ENCODE measurements around the gene NRBF2. TPM values are rescaled to one million over a fixed set of nuclear protein-coding genes. Genes with fewer than 3 reads are reported as not detected.
A peak's percentile ranks its signal among the peaks of the same experiment; 100 is the strongest.

NRBF2 gene
- total RNA-seq, 1 experiment from 2014 or later, result 22.1 TPM

- BruUV-seq (replicated peaks), result no TSS peak
- Histone ChIP-seq H3K27ac (no peak overlapping the region), H2AFZ (no peak overlapping the region), H3F3A (ENCODE audit: insufficient read depth, low read depth) (no peaks in the 10 kb centered on the region; the same call in 1 of the 2 replicates), H3K36me3 (ENCODE audit: low read depth) (no peaks in the 10 kb centered on the region), H3K4me2 (no peak overlapping the region), H3K27me3 (ENCODE audit: insufficient read depth, low read depth) (no peaks in the 10 kb centered on the region), H3K9me3 (ENCODE audit: insufficient read depth, low read depth) (peaks cover 7% of the 10 kb centered on the region), H4K20me1 (ENCODE audit: insufficient read depth) (no peaks in the 10 kb centered on the region), H3K4me1 (replicated peaks; ENCODE audit: insufficient read depth) (0 out of 2 replicates have a peak, but pooled peaks cover 4% of the 10 kb centered on the region), H3K4me3 (no peak overlapping the region), H3K79me2 (ENCODE audit: low read depth) (peaks cover under 1% of the 10 kb centered on the region; the same call in 1 of the 2 replicates), H3K9me2 (ENCODE audit: insufficient read depth) (no peaks in the 10 kb centered on the region)
- POLR2A ChIA-PET (ENCODE audit: unreplicated experiment), result no interaction called here
- intact Hi-C loops (cut with micrococcal nuclease; ENCODE audit: unreplicated experiment), result no loop called here
- no peak for DNase-seq
- no peak for TF ChIP-seq EZH2 (IDR thresholded peaks at IDR 0.05; ENCODE audit: low read depth)
- no peak for TF ChIP-seq CTCF (conservative IDR thresholded peaks at IDR 0.05)
- CTCF ChIA-PET, result interaction anchor here (0.6 to 0.7 kb wide), 2 partner anchors 708 to 1192 kb away, joined by 5 to 6 read pairs; no protein-coding TSS in a partner anchor
Observed at GRCh38 chr10:63128443-63128842, 4.7 kb upstream of the NRBF2 start.

DNA sequence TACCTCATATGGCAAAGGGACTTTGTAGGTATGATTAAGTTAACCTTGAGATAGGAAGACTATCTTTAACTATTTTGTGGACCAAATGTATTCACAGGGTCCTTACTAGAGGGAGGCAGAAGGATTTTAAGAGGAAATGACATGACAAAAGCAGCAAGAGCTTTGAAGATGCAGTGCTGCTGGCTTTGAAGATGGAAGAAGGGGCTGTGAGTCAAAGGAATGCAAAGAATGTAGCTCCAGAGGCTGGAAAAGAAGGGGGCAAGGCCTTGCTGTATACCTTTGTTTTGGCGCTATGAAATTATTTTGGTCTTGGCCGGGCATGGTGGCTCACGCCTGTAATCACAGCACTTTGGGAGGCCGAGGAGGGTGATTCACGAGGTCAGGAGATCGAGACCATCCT lies 3.2 kb upstream of the NRBF2 start:
- Histone ChIP-seq H3K36me3 (ENCODE audit: low read depth) (no peaks in the 10 kb centered on the region), H3K9me2 (ENCODE audit: insufficient read depth) (no peaks in the 10 kb centered on the region), H3K4me1 (replicated peaks; ENCODE audit: insufficient read depth) (peaks cover 10% of the 10 kb centered on the region; the same call in 1 of the 2 replicates), H2AFZ (no peak overlapping the region), H3K79me2 (ENCODE audit: low read depth) (peaks cover 15% of the 10 kb centered on the region), H4K20me1 (ENCODE audit: insufficient read depth) (no peaks in the 10 kb centered on the region), H3F3A (ENCODE audit: insufficient read depth, low read depth) (no peaks in the 10 kb centered on the region; the same call in 1 of the 2 replicates), H3K4me2 (no peak overlapping the region), H3K9me3 (ENCODE audit: insufficient read depth, low read depth) (peaks cover 7% of the 10 kb centered on the region), H3K27ac (no peak overlapping the region), H3K4me3 (no peak overlapping the region), H3K27me3 (ENCODE audit: insufficient read depth, low read depth) (no peaks in the 10 kb centered on the region)
- intact Hi-C loops (cut with micrococcal nuclease; ENCODE audit: unreplicated experiment), result no loop called here
- no peak for DNase-seq
- POLR2A ChIA-PET (ENCODE audit: unreplicated experiment), result interaction anchor here (0.6 to 0.8 kb wide), 2 partner anchors 22 to 37 kb away, joined by 3 to 7 read pairs; no protein-coding TSS in a partner anchor
- CTCF ChIA-PET, result interaction anchor here (0.7 kb wide), 1 partner anchor 545 kb away, joined by 6 read pairs; no protein-coding TSS in a partner anchor
- TF ChIP-seq EZH2 (IDR thresholded peaks at IDR 0.05; ENCODE audit: low read depth) (no peak), CTCF (conservative IDR thresholded peaks at IDR 0.05) (no peak)
- no TSS peak for BruUV-seq (replicated peaks)

DNA sequence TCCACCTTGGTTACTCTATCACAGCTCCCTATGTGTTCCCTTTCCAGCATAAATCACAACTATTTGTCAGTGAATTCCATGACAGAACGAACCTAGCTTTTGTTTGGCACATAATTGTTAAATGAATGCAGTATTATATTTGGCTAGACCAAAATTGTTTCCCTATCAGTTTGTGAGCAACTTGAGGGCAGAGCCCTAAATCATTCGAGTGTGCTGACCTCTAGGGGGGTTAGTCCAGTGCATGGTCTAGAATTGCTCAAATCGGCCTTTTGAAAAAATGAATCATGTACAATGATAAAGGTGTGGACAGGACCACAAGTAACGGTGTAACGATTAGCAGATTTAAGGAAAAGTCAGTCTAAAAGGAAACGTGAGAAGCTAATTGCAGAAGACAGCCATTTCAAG lies 475 bp upstream of the NRBF2 start:
- POLR2A ChIA-PET (ENCODE audit: unreplicated experiment), result interaction anchor here (0.6 kb wide), 2 partner anchors 678 to 1298 kb away, joined by 4 to 5 read pairs; no protein-coding TSS in a partner anchor
- H3K27ac ChIP-seq, result no peak overlapping the region
- no peaks in the 10 kb centered on the region for H3K27me3 ChIP-seq (ENCODE audit: insufficient read depth, low read depth)
- H4K20me1 ChIP-seq (ENCODE audit: insufficient read depth), result peaks cover 28% of the 10 kb centered on the region
- intact Hi-C loops (cut with micrococcal nuclease; ENCODE audit: unreplicated experiment), result loop anchor here (2.0 kb wide), 1 partner anchor 316 kb away; the partner anchor contains the start of gene EGR2
- peak overlapping the region; percentile 87 for H3K4me3 ChIP-seq
- DNase-seq, result no peak
- H3K9me3 ChIP-seq (ENCODE audit: insufficient read depth, low read depth), result peaks cover 7% of the 10 kb centered on the region
- peak overlapping the region; percentile 92 for H2AFZ ChIP-seq
- H3K9me2 ChIP-seq (ENCODE audit: insufficient read depth), result no peaks in the 10 kb centered on the region
- no peaks in the 10 kb centered on the region; the same call in 1 of the 2 replicates for H3F3A ChIP-seq (ENCODE audit: insufficient read depth, low read depth)
- CTCF ChIA-PET, result no interaction called here
- TF ChIP-seq CTCF (conservative IDR thresholded peaks at IDR 0.05), result no peak
- TF ChIP-seq EZH2 (IDR thresholded peaks at IDR 0.05; ENCODE audit: low read depth), result no peak
- 0 out of 2 replicates have a peak, but pooled peaks cover 8% of the 10 kb centered on the region for H3K36me3 ChIP-seq (ENCODE audit: low read depth)
- H3K4me1 ChIP-seq (replicated peaks; ENCODE audit: insufficient read depth), result peaks cover 15% of the 10 kb centered on the region; the same call in 1 of the 2 replicates
- no TSS peak for BruUV-seq (replicated peaks)
- peak overlapping the region; percentile 73 for H3K4me2 ChIP-seq
- peaks cover 43% of the 10 kb centered on the region for H3K79me2 ChIP-seq (ENCODE audit: low read depth)
